PFSK-1 (cell line): Measurements from ENCODE around the gene TLN1.

Source experiments
- FOXP2 ChIP-seq: optimal IDR thresholded peaks from 2 replicates; pipeline ENCODE3; 2011; ENCODE audit warnings: borderline replicate concordance, control low read depth, inconsistent platforms; ENCODE audit not compliant: insufficient read depth; ENCODE audit errors: extremely low read length, extremely low read depth
- POLR2AphosphoS5 ChIP-seq: IDR thresholded peaks from 2 replicates; pipeline ENCODE4 v1.6.1; 2012; ENCODE audit warnings: low read depth, mild to moderate bottlenecking, control low read depth, low read length, moderate library complexity
- REST ChIP-seq, 2 experiments: IDR thresholded peaks; 2 replicates each; pipeline versions ENCODE4 v1.6.1 to v1.8.0; 2011 to 2012; ENCODE audit warnings: low read depth in 2 of 2, low read length in 2 of 2, control low read depth in 1 of 2, inconsistent platforms in 1 of 2, mild to moderate bottlenecking in 1 of 2, moderate library complexity in 1 of 2; ENCODE audit not compliant: insufficient read depth in 1 of 2
- SIN3A ChIP-seq: IDR thresholded peaks from 2 replicates; pipeline ENCODE4 v1.6.1; 2012; ENCODE audit warnings: mild to moderate bottlenecking, low read length, moderate library complexity, borderline replicate concordance; ENCODE audit not compliant: insufficient read depth
- TAF1 ChIP-seq: IDR thresholded peaks from 2 replicates; pipeline ENCODE4 v1.6.1; 2012; ENCODE audit warnings: low read length, control low read depth, borderline replicate concordance; ENCODE audit not compliant: insufficient read depth

Gene TLN1

DNA sequence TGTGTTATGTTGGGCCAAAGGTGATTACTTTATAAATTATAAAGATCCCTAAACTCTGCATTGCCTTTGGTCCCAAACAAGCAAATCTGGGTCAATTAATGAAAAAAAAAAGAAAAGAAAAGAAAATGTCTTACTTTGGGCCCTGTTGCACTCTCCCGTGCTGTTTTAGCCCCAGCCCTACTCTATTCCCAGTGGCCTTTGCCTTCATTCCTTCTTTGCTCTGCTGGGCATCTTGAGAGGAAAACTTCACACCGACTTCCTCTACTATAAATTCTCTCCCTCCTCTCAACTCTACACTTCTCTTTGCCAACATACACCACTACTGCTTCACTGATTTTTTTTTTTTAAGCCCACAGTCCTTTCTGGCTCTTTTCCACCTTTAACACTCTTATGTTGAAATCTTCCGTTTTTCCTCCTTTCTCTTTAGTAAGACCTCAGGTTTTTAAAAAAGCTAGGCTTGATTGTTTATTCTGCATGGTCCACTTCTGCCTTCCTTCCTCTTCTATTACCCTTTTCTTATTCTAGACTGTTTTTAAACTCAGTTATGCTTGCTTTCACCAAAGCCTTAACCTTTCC is 26.6 kb upstream of the TLN1 start:
- TF ChIP-seq POLR2AphosphoS5 (no peak), REST (IDR thresholded peaks at IDR 0.05; ENCODE audit: insufficient read depth in 1 of 2, low read depth in 2 of 2, low read length in 2 of 2) (no peak), FOXP2 (no peak), SIN3A (no peak), TAF1 (no peak)

DNA sequence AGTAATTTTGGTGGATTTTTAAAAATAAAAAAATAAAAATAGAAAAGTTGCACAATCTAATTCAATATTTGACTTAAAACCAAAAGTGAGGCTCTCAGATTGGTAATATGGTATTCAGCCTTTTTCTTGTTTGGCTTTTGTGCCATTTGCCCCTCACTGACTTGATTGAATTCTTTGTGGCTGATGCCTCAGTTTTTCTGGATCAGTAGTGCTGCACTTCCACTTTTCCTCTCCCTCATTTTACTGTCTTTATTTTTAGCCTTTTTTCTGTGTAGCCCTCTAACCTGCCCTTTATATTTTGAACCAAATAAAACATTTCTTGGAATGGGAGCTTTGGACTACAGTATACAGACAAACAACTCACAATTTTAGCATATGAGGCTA is 25.9 kb upstream of the TLN1 start:
- no peak for TF ChIP-seq FOXP2
- no peak for TF ChIP-seq SIN3A
- no peak for TF ChIP-seq TAF1
- TF ChIP-seq REST (IDR thresholded peaks at IDR 0.05; ENCODE audit: insufficient read depth in 1 of 2, low read depth in 2 of 2, low read length in 2 of 2), result no peak
- TF ChIP-seq POLR2AphosphoS5, result no peak

DNA sequence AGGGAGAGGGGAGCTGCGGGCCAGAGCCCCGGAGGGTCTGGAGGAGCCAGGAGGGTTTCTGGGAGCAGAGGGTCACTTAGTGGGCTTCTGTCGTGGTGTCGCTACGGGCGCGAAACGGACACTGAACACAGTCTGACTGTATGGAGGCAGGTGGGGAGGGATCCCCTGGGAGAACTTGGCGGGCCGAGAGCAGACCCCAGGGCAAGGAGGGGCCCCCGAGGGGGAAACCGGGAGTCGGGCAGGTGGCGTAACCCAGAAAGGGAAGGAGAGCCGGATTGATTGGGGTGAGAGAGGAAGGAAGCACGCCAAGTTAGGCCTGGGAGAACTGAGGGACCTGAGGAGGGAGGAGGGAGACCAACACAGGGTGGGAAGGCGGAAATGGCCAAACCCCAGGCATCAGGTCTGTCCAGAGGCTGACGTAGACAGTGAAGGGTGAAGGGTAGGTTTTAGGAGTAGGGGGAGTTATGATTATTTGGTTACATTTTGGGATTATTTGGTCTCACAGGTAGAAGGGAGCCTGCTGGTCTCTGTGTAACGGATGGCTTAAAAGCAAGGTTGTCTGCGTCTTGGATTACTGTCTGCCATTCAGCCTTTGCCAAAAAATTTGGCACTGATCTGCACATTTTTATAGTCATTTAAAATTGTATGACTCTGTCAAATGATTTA is 25.4 kb upstream of the TLN1 start:
- TF ChIP-seq FOXP2 (no peak), POLR2AphosphoS5 (no peak), REST (IDR thresholded peaks at IDR 0.05; ENCODE audit: insufficient read depth in 1 of 2, low read depth in 2 of 2, low read length in 2 of 2) (no peak), TAF1 (no peak), SIN3A (no peak)

DNA sequence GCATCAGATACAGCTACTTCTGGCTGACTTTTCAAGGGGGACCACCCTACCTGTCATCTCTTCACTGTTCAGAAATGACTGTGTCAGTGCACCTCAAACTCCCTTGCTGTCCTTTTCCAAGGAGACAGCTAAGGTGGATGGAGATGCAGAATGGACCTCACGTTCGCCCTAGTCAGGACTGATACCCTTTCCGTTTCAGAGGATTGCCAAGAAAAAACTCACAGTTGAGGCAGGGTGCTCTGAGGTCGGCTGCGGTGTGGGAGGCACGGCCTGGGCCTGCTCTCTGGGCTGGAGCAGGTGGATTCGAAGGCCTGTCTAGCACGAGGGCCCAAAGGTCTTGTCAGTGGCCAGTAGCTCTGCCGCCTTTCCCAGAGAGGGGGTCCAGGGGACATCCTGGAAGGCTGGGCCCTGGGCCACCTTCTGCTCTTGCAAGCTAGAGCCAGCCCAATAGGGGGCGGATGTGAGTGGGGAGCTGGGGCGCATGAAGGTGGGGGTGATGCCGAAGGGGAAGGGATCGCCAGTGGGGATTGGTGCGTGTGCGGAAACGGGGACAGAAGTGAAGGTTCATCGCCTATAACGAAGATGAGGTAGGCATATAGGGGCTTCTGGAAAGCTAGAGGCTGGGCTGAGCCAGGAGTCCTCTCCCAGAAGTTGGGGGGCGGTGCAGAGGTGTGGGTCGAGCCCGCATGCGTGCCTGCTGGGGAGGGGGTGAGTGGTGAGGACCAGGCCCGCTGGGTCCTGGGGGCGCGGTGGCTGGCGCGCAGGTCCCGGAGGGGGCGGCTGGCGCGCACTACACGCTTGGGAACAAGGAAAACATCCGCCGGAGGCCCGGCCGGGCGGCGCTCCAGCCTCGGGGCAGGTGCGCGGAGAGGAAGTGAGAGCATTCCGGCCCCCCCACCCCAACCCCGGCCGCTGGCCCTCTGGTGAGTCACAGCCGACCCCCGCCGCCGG is 24.6 kb upstream of the TLN1 start:
- TF ChIP-seq REST (IDR thresholded peaks at IDR 0.05; ENCODE audit: insufficient read depth in 1 of 2, low read depth in 2 of 2, low read length in 2 of 2) (no peak), FOXP2 (peak; percentile 42)
